ENCODE results near the gene ZNF536.

- TF ChIP-seq POLR2A (IDR thresholded peaks at IDR 0.05) (no peak), CTCF (IDR thresholded peaks at IDR 0.05) (no peak)
Observed at GRCh38 chr19:30481823-30482222, 109.6 kb downstream of the ZNF536 start.

Data from esophagus squamous epithelium (tissue), 4 donors.